HL-60 (cell line): ENCODE results near the gene CYP4V2.
"Not testable (repeated sequence)": the region's sequence is repeated elsewhere in the genome, so short reads cannot be mapped to it uniquely, and the experiment has no call there.

Source experiments
- GABPA ChIP-seq: IDR thresholded peaks from 2 replicates; pipeline ENCODE4 v1.6.1; 2012; ENCODE audit warnings: low read depth
- POLR2AphosphoS5 ChIP-seq: IDR thresholded peaks from 2 replicates; pipeline ENCODE4 v1.6.1; 2012; ENCODE audit warnings: low read depth
- REST ChIP-seq: IDR thresholded peaks from 2 replicates; pipeline ENCODE4 v1.6.1; 2012; ENCODE audit warnings: low read depth; ENCODE audit not compliant: insufficient replicate concordance
- SPI1 ChIP-seq: IDR thresholded peaks from 2 replicates; pipeline ENCODE4 v1.6.1; 2012; ENCODE audit warnings: low read depth, mild to moderate bottlenecking, borderline replicate concordance
- TF ChIP-seq, protein P1 (sequence below): IDR thresholded peaks from one replicate; pipeline ENCODE4 v1.5.1; 2011; ENCODE audit warnings: low read length, control low read depth, inconsistent platforms; ENCODE audit not compliant: insufficient read depth

GRCh38 chr4:186242031-186242430, 50.7 kb downstream of the CYP4V2 start:
- TF ChIP-seq REST, POLR2AphosphoS5, SPI1, GABPA: not testable (repeated sequence)
- TF ChIP-seq, protein P1, sequence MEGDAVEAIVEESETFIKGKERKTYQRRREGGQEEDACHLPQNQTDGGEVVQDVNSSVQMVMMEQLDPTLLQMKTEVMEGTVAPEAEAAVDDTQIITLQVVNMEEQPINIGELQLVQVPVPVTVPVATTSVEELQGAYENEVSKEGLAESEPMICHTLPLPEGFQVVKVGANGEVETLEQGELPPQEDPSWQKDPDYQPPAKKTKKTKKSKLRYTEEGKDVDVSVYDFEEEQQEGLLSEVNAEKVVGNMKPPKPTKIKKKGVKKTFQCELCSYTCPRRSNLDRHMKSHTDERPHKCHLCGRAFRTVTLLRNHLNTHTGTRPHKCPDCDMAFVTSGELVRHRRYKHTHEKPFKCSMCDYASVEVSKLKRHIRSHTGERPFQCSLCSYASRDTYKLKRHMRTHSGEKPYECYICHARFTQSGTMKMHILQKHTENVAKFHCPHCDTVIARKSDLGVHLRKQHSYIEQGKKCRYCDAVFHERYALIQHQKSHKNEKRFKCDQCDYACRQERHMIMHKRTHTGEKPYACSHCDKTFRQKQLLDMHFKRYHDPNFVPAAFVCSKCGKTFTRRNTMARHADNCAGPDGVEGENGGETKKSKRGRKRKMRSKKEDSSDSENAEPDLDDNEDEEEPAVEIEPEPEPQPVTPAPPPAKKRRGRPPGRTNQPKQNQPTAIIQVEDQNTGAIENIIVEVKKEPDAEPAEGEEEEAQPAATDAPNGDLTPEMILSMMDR, result not testable (repeated sequence)
